Peyer's patch (tissue), 4 donors: ENCODE measurements around the gene ASGR1. TPM values are rescaled to one million over a fixed set of nuclear protein-coding genes. Genes with fewer than 3 reads are reported as not detected.

Experiments used
- DNase-seq, 3 donors: peaks; one replicate each; pipeline ENCODE4 v3.0.0-alpha.2; 2017 to 2019
- H3K27ac ChIP-seq, 4 donors: fragments of 200-600 bp; sonication (generic); one replicate each; pipeline ENCODE4 v1.5.1; 2016 to 2019
- H3K27me3 ChIP-seq, 2 donors: fragments of 200-600 bp; sonication (generic); one replicate each; pipeline ENCODE4 v1.5.1; 2019
- H3K36me3 ChIP-seq, 3 donors: fragments of 200-600 bp; sonication (generic); one replicate each; pipeline ENCODE4 v1.5.1; 2016 to 2019
- H3K4me1 ChIP-seq, 4 donors: fragments of 200-600 bp; sonication (generic); one replicate each; pipeline ENCODE4 v1.5.1; 2016 to 2019
- H3K4me3 ChIP-seq, 4 donors: fragments of 200-600 bp; sonication (generic); 1 replicate in 3 of 4; 2 replicates in 1 of 4; pipeline ENCODE4 v1.5.1; 2016 to 2019; ENCODE audit warnings: mild to moderate bottlenecking in 1 of 4
- H3K9me3 ChIP-seq, 4 donors: fragments of 200-600 bp; sonication (generic); one replicate each; pipeline ENCODE4 v1.5.1; 2016 to 2019; ENCODE audit warnings: mild to moderate bottlenecking in 1 of 4
- CTCF ChIP-seq, 6 experiments: fragments of 450-650 bp in 4 of 6; fragments of 200-600 bp in 2 of 6; sonication (generic) in 1 of 6; IDR thresholded peaks; one replicate each; pipeline ENCODE4 v1.5.1; 2017 to 2019; ENCODE audit warnings: antibody characterized with exemption in 6 of 6, mild to moderate bottlenecking in 3 of 6, moderate library complexity in 1 of 6
- POLR2A ChIP-seq, 2 donors: fragments of 450-650 bp; IDR thresholded peaks; one replicate each; pipeline ENCODE4 v1.5.1; 2017; ENCODE audit warnings: antibody characterized with exemption in 2 of 2, mild to moderate bottlenecking in 2 of 2, moderate library complexity in 2 of 2
- total RNA-seq, 4 donors: library from RNA; depleted of rRNA; stranded (reverse); fragments of >200 nt; gene quantifications; one replicate each; pipeline ENCODE4 v1.1.0, GENCODE V29; 2016

The ASGR1 gene
- total RNA-seq, 4 donors from 2014 or later = 0.88 to 2.5 (median 0.94) TPM; not detected in 1

DNA sequence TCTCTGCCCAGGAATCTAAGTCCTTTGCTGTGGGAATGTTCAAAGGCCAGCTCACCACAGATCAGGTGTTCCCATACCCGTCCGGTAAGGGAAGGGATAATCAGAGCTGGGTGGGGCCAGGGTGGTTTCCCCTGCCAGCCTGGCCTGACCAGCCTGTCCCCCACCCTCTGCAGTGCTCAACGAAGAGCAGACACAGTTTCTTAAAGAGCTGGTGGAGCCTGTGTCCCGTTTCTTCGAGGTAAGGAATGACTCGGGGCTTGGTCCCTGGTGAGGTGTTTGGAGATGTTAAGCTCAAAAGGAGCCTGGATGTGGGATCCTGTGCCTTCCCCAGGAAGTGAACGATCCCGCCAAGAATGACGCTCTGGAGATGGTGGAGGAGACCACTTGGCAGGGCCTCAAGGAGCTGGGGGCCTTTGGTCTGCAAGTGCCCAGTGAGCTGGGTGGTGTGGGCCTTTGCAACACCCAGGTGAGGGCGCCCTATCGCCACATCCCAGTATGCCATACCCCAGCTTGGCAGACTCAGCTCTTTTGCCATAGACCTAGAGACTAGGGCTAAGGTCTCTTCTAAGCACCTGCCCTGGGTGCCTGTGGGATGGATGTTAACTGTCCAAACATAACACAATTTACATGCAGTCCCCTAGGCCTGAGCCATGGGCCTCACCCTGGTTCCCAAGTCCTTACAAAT is 41.6 kb upstream of the ASGR1 start:
- TF ChIP-seq CTCF (IDR thresholded peaks at IDR 0.05) (peak in 5 of 6 experiments; percentile 41 to 74 (median 63)), POLR2A (IDR thresholded peaks at IDR 0.05) (peak in 1 of 2 donors; percentile 32)
- Histone ChIP-seq H3K4me1 (peaks cover 5 to 47% (median 13%) of the 10 kb centered on the region in 4 donors), H3K27ac (peak overlapping the region; percentile 91 to 100 (median 94)), H3K9me3 (no peaks in the 10 kb centered on the region), H3K4me3 (peak overlapping the region; percentile 67 to 92 (median 78)), H3K36me3 (peaks cover 0 to 41% (median 0%) of the 10 kb centered on the region in 3 donors), H3K27me3 (no peaks in the 10 kb centered on the region)
- peak; percentile 57 to 84 (median 79) for DNase-seq

GRCh38 chr17:7219812-7220592 is 40.8 kb upstream of the ASGR1 start, which contains the start of the genes ACADVL and DLG4:
ACADVL (plus strand) TSS chr17:7219938; CDS start chr17:7219985, 47 bp downstream.
DLG4 (minus strand) TSS chr17:7219836.
- peaks cover 0 to 36% (median 0%) of the 10 kb centered on the region in 3 donors for H3K36me3 ChIP-seq
- H3K4me3 ChIP-seq = peak within 1 kb of the TSS; percentile 67 to 92 (median 78)
- TF ChIP-seq POLR2A (IDR thresholded peaks at IDR 0.05) (peak; percentile 77 to 91), CTCF (IDR thresholded peaks at IDR 0.05) (peak in 1 of 6 experiments; percentile 2)
- no peaks in the 10 kb centered on the region for H3K9me3 ChIP-seq
- DNase-seq = peak; percentile 87 to 95 (median 91)
- H3K27ac ChIP-seq = peak within 1 kb of the TSS; percentile 91 to 100 (median 94)
- H3K4me1 ChIP-seq = peaks cover 5 to 54% (median 13%) of the 10 kb centered on the region in 4 donors
- no peaks in the 10 kb centered on the region for H3K27me3 ChIP-seq

DNA sequence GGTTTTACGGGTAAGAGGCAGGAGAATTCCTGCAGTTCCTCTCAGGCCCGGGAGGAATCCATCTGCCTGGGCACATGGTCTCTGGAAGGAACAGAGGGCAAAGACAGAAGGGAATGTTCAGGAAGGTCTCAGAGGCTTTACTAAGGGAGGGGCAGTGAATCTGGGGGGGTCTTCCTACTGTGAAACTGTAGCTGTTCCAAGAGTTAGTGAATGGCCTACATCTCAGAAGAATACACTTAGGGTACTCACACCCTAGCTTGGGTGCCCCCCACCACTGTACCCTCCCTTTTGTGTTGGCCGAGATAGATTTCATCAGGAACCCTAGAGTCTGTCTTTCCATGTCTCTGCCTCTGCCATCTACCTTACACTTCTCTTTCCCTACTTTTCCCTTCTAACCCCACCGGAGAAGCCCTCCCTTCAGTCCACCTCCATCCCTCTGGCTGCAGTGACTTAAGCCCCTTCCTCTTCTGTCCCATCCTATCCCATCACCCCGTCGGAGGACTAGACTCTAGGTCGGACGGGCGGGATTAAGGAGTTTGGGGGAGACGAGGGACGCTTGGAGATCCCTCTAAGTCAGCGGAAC is 40.1 kb upstream of the ASGR1 start:
- Histone ChIP-seq H3K36me3 (peaks cover 0 to 29% (median 0%) of the 10 kb centered on the region in 3 donors), H3K27me3 (no peaks in the 10 kb centered on the region), H3K4me3 (peak overlapping the region; percentile 67 to 92 (median 78)), H3K9me3 (no peaks in the 10 kb centered on the region), H3K4me1 (peaks cover 5 to 60% (median 13%) of the 10 kb centered on the region in 4 donors), H3K27ac (peak overlapping the region; percentile 91 to 100 (median 94))
- no peak for TF ChIP-seq POLR2A (IDR thresholded peaks at IDR 0.05)
- no peak for TF ChIP-seq CTCF (IDR thresholded peaks at IDR 0.05)
- no peak for DNase-seq

DNA sequence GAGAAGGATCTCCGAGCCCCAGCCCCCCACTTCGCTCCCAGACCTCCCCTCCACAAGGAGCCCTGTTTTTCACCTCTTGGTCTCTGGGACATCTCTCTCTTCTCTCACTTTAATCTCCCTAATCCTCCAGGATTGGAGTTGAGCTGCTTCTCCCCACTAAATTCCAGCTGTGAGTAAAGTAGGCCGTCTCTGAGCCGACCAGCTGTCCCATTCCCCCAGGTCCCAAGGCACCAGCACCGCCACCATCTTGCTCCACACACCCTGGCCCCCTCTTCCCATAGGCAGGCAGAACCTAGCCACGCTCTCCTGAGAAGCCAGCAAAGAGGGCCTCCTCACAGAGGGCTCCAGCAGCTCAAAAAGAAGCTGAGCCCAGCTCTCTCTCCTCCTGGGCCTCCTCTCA is 39.6 kb upstream of the ASGR1 start:
- Histone ChIP-seq H3K27me3 (no peaks in the 10 kb centered on the region), H3K4me3 (no peak overlapping the region), H3K27ac (peak overlapping the region in 2 of 4 donors; percentile 46 to 100), H3K4me1 (peaks cover 5 to 64% (median 13%) of the 10 kb centered on the region in 4 donors), H3K9me3 (no peaks in the 10 kb centered on the region), H3K36me3 (peaks cover 0 to 23% (median 0%) of the 10 kb centered on the region in 3 donors)
- peak in 1 of 3 donors; percentile 41 for DNase-seq
- TF ChIP-seq CTCF (IDR thresholded peaks at IDR 0.05) = no peak
- TF ChIP-seq POLR2A (IDR thresholded peaks at IDR 0.05) = no peak

- Histone ChIP-seq H3K4me1 (peaks cover 5 to 64% (median 13%) of the 10 kb centered on the region in 4 donors), H3K27ac (peak overlapping the region in 3 of 4 donors; percentile 46 to 100 (median 77)), H3K36me3 (peaks cover 0 to 17% (median 0%) of the 10 kb centered on the region in 3 donors), H3K9me3 (no peaks in the 10 kb centered on the region), H3K4me3 (peak overlapping the region in 1 of 4 donors; percentile 45), H3K27me3 (no peaks in the 10 kb centered on the region)
- TF ChIP-seq CTCF (IDR thresholded peaks at IDR 0.05) (no peak), POLR2A (IDR thresholded peaks at IDR 0.05) (no peak)
- no peak for DNase-seq
Measured at GRCh38 chr17:7218166-7218565, 39.0 kb upstream of the ASGR1 start.
